Neuronal stem cell (in vitro differentiated cells): ENCODE data around the gene DOHH.
"Not testable (repeated sequence)": the region's sequence is repeated elsewhere in the genome, so short reads cannot be mapped to it uniquely, and the experiment has no call there.

ENCODE experiments used
- DNase-seq: peaks from one replicate; pipeline ENCODE4 v3.0.0-alpha.2; 2013; ENCODE audit warnings: low spot score
- H2AFZ ChIP-seq: one replicate; pipeline ENCODE4 v1.6.1; 2013; ENCODE audit warnings: mild to moderate bottlenecking, low read length, inconsistent platforms
- H2AK5ac ChIP-seq: 2 replicates; pipeline ENCODE4 v1.6.1; 2013; ENCODE audit warnings: low read depth, mild to moderate bottlenecking, inconsistent platforms, low read length, moderate library complexity, mixed read lengths
- H2BK120ac ChIP-seq: 2 replicates; pipeline ENCODE4 v1.6.1; 2013; ENCODE audit warnings: low read depth, mild to moderate bottlenecking, inconsistent platforms, low read length, moderate library complexity, mixed read lengths
- H2BK12ac ChIP-seq: one replicate; pipeline ENCODE4 v1.6.1; 2013; ENCODE audit warnings: low read length, inconsistent platforms
- H2BK15ac ChIP-seq: 2 replicates; pipeline ENCODE4 v1.6.1; 2013; ENCODE audit warnings: mild to moderate bottlenecking, low read length, inconsistent platforms, mixed read lengths
- H2BK5ac ChIP-seq: one replicate; pipeline ENCODE4 v1.6.1; 2013; ENCODE audit warnings: inconsistent platforms, mild to moderate bottlenecking, low read length, moderate library complexity
- H3K14ac ChIP-seq: one replicate; pipeline ENCODE4 v1.6.1; 2013; ENCODE audit warnings: low read length, inconsistent platforms
- H3K18ac ChIP-seq: 2 replicates; pipeline ENCODE4 v1.6.1; 2013; ENCODE audit warnings: low read length, inconsistent platforms
- H3K23ac ChIP-seq: 2 replicates; pipeline ENCODE4 v1.6.1; 2013; ENCODE audit warnings: low read depth, mild to moderate bottlenecking, mixed read lengths, low read length, inconsistent platforms; ENCODE audit not compliant: poor library complexity
- H3K27ac ChIP-seq: replicated peaks from 3 replicates; pipeline ENCODE4 v1.5.1; 2013; ENCODE audit warnings: low read length, inconsistent platforms
- H3K27me3 ChIP-seq, 3 experiments: 2 replicates each; pipeline ENCODE4 v1.6.1; 2013; ENCODE audit warnings: low read length in 3 of 3, mild to moderate bottlenecking in 2 of 3, inconsistent platforms in 1 of 3, low read depth in 1 of 3, mixed read lengths in 1 of 3, moderate library complexity in 1 of 3; ENCODE audit not compliant: control insufficient read depth in 3 of 3, insufficient read depth in 3 of 3
- H3K36me3 ChIP-seq, 2 donors: replicated peaks in 1 of 2; 2 replicates each; pipeline ENCODE4 v1.6.1; 2013; ENCODE audit warnings: low read length in 2 of 2; ENCODE audit not compliant: control insufficient read depth in 2 of 2, insufficient read depth in 2 of 2
- H3K4ac ChIP-seq: 2 replicates; pipeline ENCODE4 v1.6.1; 2013; ENCODE audit warnings: inconsistent platforms, mild to moderate bottlenecking, low read length, moderate library complexity
- H3K4me1 ChIP-seq, 2 donors: 1 replicate in 1 of 2; 2 replicates in 1 of 2; pipeline ENCODE4 v1.6.1; 2013; ENCODE audit warnings: low read length in 2 of 2, low read depth in 1 of 2; ENCODE audit not compliant: control insufficient read depth in 2 of 2, insufficient read depth in 1 of 2
- H3K4me2 ChIP-seq: one replicate; pipeline ENCODE4 v1.6.1; 2013; ENCODE audit warnings: mild to moderate bottlenecking, low read length, inconsistent platforms; ENCODE audit not compliant: insufficient read depth, poor library complexity, severe bottlenecking
- H3K4me3 ChIP-seq, 2 donors: 2 replicates each; pipeline ENCODE4 v1.5.1; 2013; ENCODE audit warnings: low read length in 2 of 2, mild to moderate bottlenecking in 2 of 2, inconsistent platforms in 1 of 2, moderate library complexity in 1 of 2
- H3K79me1 ChIP-seq: one replicate; pipeline ENCODE4 v1.6.1; 2013; ENCODE audit warnings: low read depth, mild to moderate bottlenecking, inconsistent platforms, low read length, moderate library complexity
- H3K9ac ChIP-seq: one replicate; pipeline ENCODE4 v1.6.1; 2013; ENCODE audit warnings: mild to moderate bottlenecking, low read depth, low read length, inconsistent platforms; ENCODE audit not compliant: poor library complexity
- H3K9me3 ChIP-seq, 2 donors: replicated peaks in 1 of 2; 2 replicates each; pipeline versions ENCODE3 to v1.6.1; 2013; ENCODE audit warnings: low read length in 2 of 2, mild to moderate bottlenecking in 2 of 2, inconsistent platforms in 1 of 2, low read depth in 1 of 2, mixed read lengths in 1 of 2, moderate library complexity in 1 of 2; ENCODE audit not compliant: control insufficient read depth in 2 of 2, insufficient read depth in 1 of 2
- H4K8ac ChIP-seq: one replicate; pipeline ENCODE4 v1.6.1; 2013; ENCODE audit warnings: low read depth, mild to moderate bottlenecking, inconsistent platforms, low read length, moderate library complexity
- H4K91ac ChIP-seq: one replicate; pipeline ENCODE4 v1.6.1; 2013; ENCODE audit warnings: low read length, low read depth, mild to moderate bottlenecking, inconsistent platforms; ENCODE audit not compliant: poor library complexity
- WGBS, 2 donors: extraction: QIAGEN DNeasy Blood & Tissue Kit; methylation state at CpG; one replicate each; pipeline ENCODE4 v1.1.7; 2013; ENCODE audit warnings: missing lambda C conversion rate in 2 of 2, mixed read lengths in 1 of 2; ENCODE audit not compliant: insufficient read length in 2 of 2, insufficient replicate concordance in 1 of 2; ENCODE audit errors: extremely low coverage in 2 of 2; 5-methylcytosine and 5-hydroxymethylcytosine counted together

Gene DOHH

GRCh38 chr19:3454656-3455392, 45.6 kb downstream of the DOHH start:
- no peak overlapping the region for H3K9ac ChIP-seq
- H3K4me1 ChIP-seq: peaks cover 13 to 18% of the 10 kb centered on the region in 2 donors
- peak overlapping the region; percentile 19 for H2AK5ac ChIP-seq
- H3K9me3 ChIP-seq: no peaks in the 10 kb centered on the region
- no peak overlapping the region for H4K91ac ChIP-seq
- H3K4me3 ChIP-seq: no peak overlapping the region
- no peak overlapping the region for H3K18ac ChIP-seq
- H3K36me3 ChIP-seq: peaks cover 0 to 3% of the 10 kb centered on the region in 2 donors
- no peak for DNase-seq
- no peak overlapping the region for H3K23ac ChIP-seq
- no peak overlapping the region for H3K4me2 ChIP-seq
- WGBS, 2 donors: no CpG with 5 or more reads among the region's 15 CpGs
- peaks cover 2% of the 10 kb centered on the region for H3K79me1 ChIP-seq
- no peak overlapping the region for H2BK5ac ChIP-seq
- H4K8ac ChIP-seq: no peak overlapping the region
- H3K4ac ChIP-seq: no peak overlapping the region
- H2BK12ac ChIP-seq: no peak overlapping the region
- H3K27me3 ChIP-seq: peaks cover 2 to 33% (median 8%) of the 10 kb centered on the region in 3 experiments
- H2AFZ ChIP-seq: no peak overlapping the region
- no peak overlapping the region for H3K14ac ChIP-seq
- H2BK15ac ChIP-seq: no peak overlapping the region
- H3K27ac ChIP-seq: no peak overlapping the region
- no peak overlapping the region for H2BK120ac ChIP-seq

DNA sequence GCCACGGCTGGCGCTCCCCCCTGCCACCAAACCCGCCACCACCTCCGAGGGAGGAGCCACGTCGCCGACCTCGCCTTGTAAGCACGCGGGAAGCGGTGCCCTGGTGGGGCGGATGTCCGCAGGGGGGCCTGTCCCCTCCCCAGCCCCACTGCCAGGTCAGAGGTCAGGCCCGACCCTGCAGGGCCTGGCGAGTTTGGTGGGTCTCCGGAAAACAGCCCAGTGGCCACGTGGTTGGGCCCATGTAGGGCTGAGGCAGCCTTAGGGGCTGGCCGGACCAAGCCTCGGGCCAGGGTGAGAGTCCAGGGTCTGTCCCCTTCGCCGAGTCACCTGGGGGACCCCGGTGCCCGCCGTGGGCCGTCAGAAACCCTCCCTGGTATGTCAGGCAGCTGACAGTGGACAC, 46.6 kb downstream of the DOHH start:
- Histone ChIP-seq H3K4ac (no peak overlapping the region), H3K4me2 (no peak overlapping the region), H3K4me1 (peaks cover 9 to 14% of the 10 kb centered on the region in 2 donors), H3K4me3 (no peak overlapping the region), H2BK15ac (no peak overlapping the region), H3K23ac (peak overlapping the region; percentile 73), H3K27ac (no peak overlapping the region), H3K79me1 (peaks cover 2% of the 10 kb centered on the region), H2BK120ac (no peak overlapping the region), H2BK12ac (no peak overlapping the region), H3K14ac (peak overlapping the region; percentile 38), H3K9me3 (no peaks in the 10 kb centered on the region), H2BK5ac (no peak overlapping the region), H2AK5ac (no peak overlapping the region), H4K91ac (no peak overlapping the region), H3K9ac (no peak overlapping the region), H4K8ac (no peak overlapping the region), H3K36me3 (peaks cover 0 to 3% of the 10 kb centered on the region in 2 donors), H3K27me3 (peaks cover 0 to 23% (median 8%) of the 10 kb centered on the region in 3 experiments), H2AFZ (no peak overlapping the region), H3K18ac (peak overlapping the region; percentile 71)
- DNase-seq: no peak
- no CpG with 5 or more reads among the region's 25 CpGs for WGBS, 2 donors

DNA sequence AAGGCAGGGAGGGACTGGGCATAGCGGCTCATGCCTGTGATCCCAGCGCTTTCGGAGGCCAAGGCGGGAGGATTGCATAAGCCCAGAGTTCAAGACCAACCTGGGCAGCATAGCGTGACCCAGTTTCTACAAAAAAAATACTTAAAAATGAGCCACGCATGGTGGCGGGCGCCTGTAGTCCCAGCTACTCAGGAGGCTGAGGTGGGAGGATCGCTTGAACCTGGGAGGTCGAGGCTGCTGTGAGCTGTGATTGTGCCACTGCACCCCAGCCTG, 47.6 kb downstream of the DOHH start:
- H3K9ac ChIP-seq, H4K91ac ChIP-seq, H3K27ac ChIP-seq, H3K4ac ChIP-seq, H3K9me3 ChIP-seq, H3K4me1 ChIP-seq, DNase-seq, H3K79me1 ChIP-seq, H3K4me2 ChIP-seq, H3K18ac ChIP-seq, H2BK12ac ChIP-seq, H2AFZ ChIP-seq, H2BK5ac ChIP-seq, H2BK15ac ChIP-seq, H3K36me3 ChIP-seq, H4K8ac ChIP-seq: not testable (repeated sequence)
- Histone ChIP-seq H3K23ac (peak overlapping the region; percentile 80), H2AK5ac (peak overlapping the region; percentile 40), H3K14ac (peak overlapping the region; percentile 21), H2BK120ac (peak overlapping the region; percentile 61), H3K27me3 (peaks cover 0 to 13% (median 3%) of the 10 kb centered on the region in 3 experiments), H3K4me3 (peak overlapping the region in 1 of 2 donors; percentile 4)
- WGBS, 2 donors: no CpG with 5 or more reads among the region's 10 CpGs

DNA sequence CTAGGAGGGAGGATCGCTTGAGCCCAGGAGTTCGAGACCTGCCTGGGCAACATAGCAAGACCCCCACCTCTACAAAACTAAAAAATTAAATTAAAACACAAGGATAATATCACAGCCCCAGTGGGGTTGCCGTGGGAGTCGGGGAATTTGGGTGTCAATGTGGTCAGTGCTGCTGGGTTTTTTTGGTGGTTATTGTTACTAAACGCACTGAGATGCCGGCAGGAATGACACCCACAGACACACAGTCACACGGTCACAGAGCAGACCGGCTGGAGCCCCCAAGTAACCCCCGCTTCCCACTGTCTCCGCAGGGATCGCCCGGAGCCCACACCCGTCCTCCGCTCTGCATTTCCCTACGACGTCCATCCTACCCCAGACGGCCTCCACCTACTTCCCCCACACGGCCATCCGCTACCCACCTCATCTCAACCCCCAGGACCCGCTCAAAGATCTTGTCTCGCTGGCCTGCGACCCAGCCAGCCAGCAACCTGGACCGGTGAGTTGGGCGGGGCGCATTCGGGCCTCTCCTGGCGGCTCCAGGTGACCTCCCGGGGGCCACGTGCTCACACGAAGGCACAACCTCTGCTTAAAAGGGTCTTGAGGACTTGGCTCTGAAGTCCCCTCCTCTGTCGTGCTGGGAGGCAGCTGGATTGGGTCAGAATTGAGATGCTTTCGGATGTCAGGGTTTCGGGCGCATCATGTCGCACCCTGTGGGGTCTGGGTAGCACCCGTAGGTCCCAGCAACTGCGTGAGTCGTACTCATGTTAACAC, 48.1 kb downstream of the DOHH start:
- Histone ChIP-seq H3K23ac (peak overlapping the region; percentile 80), H2BK120ac (peak overlapping the region; percentile 61), H3K4me3 (peak overlapping the region in 1 of 2 donors; percentile 4), H3K9ac (no peak overlapping the region), H3K14ac (peak overlapping the region; percentile 21), H3K18ac (no peak overlapping the region), H2AFZ (no peak overlapping the region), H2BK5ac (no peak overlapping the region), H4K91ac (no peak overlapping the region), H2BK15ac (no peak overlapping the region), H3K27me3 (peaks cover 0 to 8% (median 0%) of the 10 kb centered on the region in 3 experiments), H2AK5ac (peak overlapping the region; percentile 40), H3K4me1 (peaks cover 0 to 1% of the 10 kb centered on the region in 2 donors), H3K4ac (no peak overlapping the region), H3K36me3 (peaks cover 0 to 3% of the 10 kb centered on the region in 2 donors), H3K27ac (no peak overlapping the region), H3K79me1 (peaks cover 2% of the 10 kb centered on the region), H3K9me3 (no peaks in the 10 kb centered on the region), H3K4me2 (no peak overlapping the region), H4K8ac (no peak overlapping the region), H2BK12ac (no peak overlapping the region)
- DNase-seq: no peak
- no CpG with 5 or more reads among the region's 38 CpGs for WGBS, 2 donors
